ENCODE measurements around the gene ZSCAN5A. TPM values are rescaled to one million over a fixed set of nuclear protein-coding genes. Genes with fewer than 3 reads are reported as not detected.

Gene ZSCAN5A
- total and polyA plus RNA-seq, 10 of the 15 experiments (the other 5 are each of a cell fraction or from before 2014, with no cell fraction given), result 5.5 to 12.0 (median 8.7) TPM

DNA sequence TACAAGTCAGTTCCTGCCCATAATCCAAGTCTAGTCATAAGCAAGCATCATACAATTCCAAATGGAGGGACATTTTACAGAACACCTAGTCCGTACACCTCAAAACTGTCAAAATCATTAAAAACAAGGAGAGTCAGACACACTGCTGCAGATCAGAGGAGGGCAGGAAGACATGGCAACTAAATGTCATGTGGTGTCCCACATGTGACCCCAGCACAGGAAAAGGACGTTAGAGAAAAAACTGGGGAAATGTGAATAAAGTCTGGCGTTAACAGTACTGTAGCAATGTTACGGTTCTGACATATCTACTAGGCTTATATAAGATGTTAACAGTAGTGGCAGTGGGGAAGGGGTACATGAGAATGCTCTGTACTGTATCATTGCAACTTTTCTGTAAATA lies 2.3 kb downstream of the ZSCAN5A start:
- Histone ChIP-seq H3K79me2 (ENCODE audit: control insufficient read depth, insufficient read depth, low read length) (no peaks in the 10 kb centered on the region), H3K9me3 (replicated peaks; ENCODE audit: control insufficient read depth, insufficient read depth, low read length) (no peaks in the 10 kb centered on the region; the same call in 2 of the 3 replicates), H3K9ac (ENCODE audit: control insufficient read depth, insufficient read depth, low read length) (no peak overlapping the region), H3K4me2 (ENCODE audit: control insufficient read depth, insufficient read depth) (no peak overlapping the region), H3K36me3 (ENCODE audit: control insufficient read depth in 2 of 2, insufficient read depth in 2 of 2, low read length in 1 of 2) (peaks cover 0 to 3% of the 10 kb centered on the region in 2 experiments; a peak in 1 of 4 replicates), H3K27ac (ENCODE audit: control insufficient read depth, insufficient read depth) (no peak overlapping the region), H3K27me3 (replicated peaks in 1 of 2; ENCODE audit: control insufficient read depth in 2 of 2, insufficient read depth in 2 of 2, low read length in 1 of 2) (no peaks in the 10 kb centered on the region), H4K20me1 (ENCODE audit: control insufficient read depth, insufficient read depth) (no peaks in the 10 kb centered on the region), H3K4me3 (no peak overlapping the region), H2AFZ (ENCODE audit: control insufficient read depth, low read depth, low read length) (no peak overlapping the region), H3K4me1 (ENCODE audit: control insufficient read depth, insufficient read depth, low read length) (peaks cover 3% of the 10 kb centered on the region)
- DNase-seq (ENCODE audit: low read depth, low spot score), result no peak
- no peak for ATAC-seq
- ChIA-PET SMC1A (ENCODE audit: uncharacterized antibody, unreplicated experiment) (interaction anchor here (2.0 kb wide), 1 partner anchor 21 kb away, joined by 8 read pairs; no protein-coding TSS in a partner anchor), CTCF (interaction anchor here (7.2 to 10.4 kb wide), 2 partner anchors 21 to 60 kb away, joined by 65 to 88 read pairs; no protein-coding TSS in a partner anchor), RAD21 (ENCODE audit: unreplicated experiment) (interaction anchor here (1.3 to 3.7 kb wide), 2 partner anchors 21 to 59 kb away, joined by 3 to 16 read pairs; no protein-coding TSS in a partner anchor), POLR2A (no interaction called here)
- in situ Hi-C loops (cut with MboI) (loop anchor here (5.0 kb wide), 1 partner anchor 660 kb away; no protein-coding TSS in a partner anchor), intact Hi-C loops (cut with micrococcal nuclease; ENCODE audit: unreplicated experiment) (no loop called here)
- no TSS peak for BruUV-seq (replicated peaks)
- WGBS (ENCODE audit: insufficient coverage, insufficient replicate concordance, low lambda C conversion rate, missing lambda C conversion rate), result 94% methylated on average over 4 of the region's 4 CpGs
- no peak for FAIRE-seq
- no peak for TF ChIP-seq RBBP5 (conservative IDR thresholded peaks at IDR 0.05)
- TF ChIP-seq, protein P1, sequence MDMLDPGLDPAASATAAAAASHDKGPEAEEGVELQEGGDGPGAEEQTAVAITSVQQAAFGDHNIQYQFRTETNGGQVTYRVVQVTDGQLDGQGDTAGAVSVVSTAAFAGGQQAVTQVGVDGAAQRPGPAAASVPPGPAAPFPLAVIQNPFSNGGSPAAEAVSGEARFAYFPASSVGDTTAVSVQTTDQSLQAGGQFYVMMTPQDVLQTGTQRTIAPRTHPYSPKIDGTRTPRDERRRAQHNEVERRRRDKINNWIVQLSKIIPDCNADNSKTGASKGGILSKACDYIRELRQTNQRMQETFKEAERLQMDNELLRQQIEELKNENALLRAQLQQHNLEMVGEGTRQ (IDR thresholded peaks at IDR 0.05; ENCODE audit: borderline replicate concordance, low read depth, low read length), result peak; percentile 39; the same call in 1 of the 2 replicates
- TF ChIP-seq RAD51 (IDR thresholded peaks at IDR 0.05), result peak; percentile 86
- no peak for TF ChIP-seq RUNX3 (IDR thresholded peaks at IDR 0.05; ENCODE audit: low read length)
- no peak for TF ChIP-seq TAF1 (IDR thresholded peaks at IDR 0.05; ENCODE audit: borderline replicate concordance, low read depth, low read length)

DNA sequence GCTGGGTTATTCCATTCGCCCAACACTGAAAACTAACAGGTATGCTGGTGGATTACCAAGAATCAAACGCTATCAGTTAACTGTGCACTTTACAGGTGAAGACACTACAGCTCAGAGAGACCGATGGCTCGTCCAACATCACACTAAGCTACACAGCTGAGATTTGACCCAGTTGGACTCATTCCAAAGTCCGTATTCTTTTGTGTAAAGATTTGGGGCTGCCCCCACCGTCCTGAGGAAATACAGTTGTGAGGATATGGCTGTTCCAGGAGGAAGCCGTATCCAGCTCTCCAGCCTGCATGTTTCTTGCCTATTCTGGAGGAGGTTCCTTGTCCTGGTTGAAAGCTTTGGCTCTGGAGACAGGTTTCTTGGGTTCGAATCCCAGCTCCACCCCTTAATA lies 4.2 kb downstream of the ZSCAN5A start:
- FAIRE-seq (no peak), DNase-seq (ENCODE audit: low read depth, low spot score) (no peak), ATAC-seq (no peak)
- in situ Hi-C loops (cut with MboI), result loop anchor here (5.0 kb wide), 1 partner anchor 658 kb away; no protein-coding TSS in a partner anchor
- intact Hi-C loops (cut with micrococcal nuclease; ENCODE audit: unreplicated experiment), result no loop called here
- Histone ChIP-seq H4K20me1 (ENCODE audit: control insufficient read depth, insufficient read depth) (no peaks in the 10 kb centered on the region), H3K4me1 (ENCODE audit: control insufficient read depth, insufficient read depth, low read length) (peaks cover 3% of the 10 kb centered on the region), H3K79me2 (ENCODE audit: control insufficient read depth, insufficient read depth, low read length) (no peaks in the 10 kb centered on the region), H3K9ac (ENCODE audit: control insufficient read depth, insufficient read depth, low read length) (no peak overlapping the region), H3K4me2 (ENCODE audit: control insufficient read depth, insufficient read depth) (no peak overlapping the region), H3K27ac (ENCODE audit: control insufficient read depth, insufficient read depth) (no peak overlapping the region), H3K36me3 (ENCODE audit: control insufficient read depth in 2 of 2, insufficient read depth in 2 of 2, low read length in 1 of 2) (peaks cover 0 to 4% of the 10 kb centered on the region in 2 experiments; a peak in 1 of 4 replicates), H3K9me3 (replicated peaks; ENCODE audit: control insufficient read depth, insufficient read depth, low read length) (no peaks in the 10 kb centered on the region; the same call in 2 of the 3 replicates), H3K27me3 (replicated peaks in 1 of 2; ENCODE audit: control insufficient read depth in 2 of 2, insufficient read depth in 2 of 2, low read length in 1 of 2) (no peaks in the 10 kb centered on the region), H2AFZ (ENCODE audit: control insufficient read depth, low read depth, low read length) (no peak overlapping the region), H3K4me3 (no peak overlapping the region)
- RAD21 ChIA-PET (ENCODE audit: unreplicated experiment), result interaction anchor here (1.5 to 1.8 kb wide), 2 partner anchors 23 to 58 kb away, joined by 13 to 21 read pairs; no protein-coding TSS in a partner anchor
- POLR2A ChIA-PET, result no interaction called here
- CTCF ChIA-PET, result interaction anchor here (0.6 to 10.4 kb wide), 23 partner anchors 8 to 656 kb away, joined by 3 to 88 read pairs (median 5); partner anchors contain the start of gene ZNF787
- SMC1A ChIA-PET (ENCODE audit: uncharacterized antibody, unreplicated experiment), result interaction anchor here (0.8 to 1.8 kb wide), 2 partner anchors 23 to 244 kb away, joined by 3 to 10 read pairs; no protein-coding TSS in a partner anchor
- no peak for TF ChIP-seq RELA (IDR thresholded peaks at IDR 0.05; ENCODE audit: borderline replicate concordance, partially characterized antibody)
- TF ChIP-seq, protein P2, sequence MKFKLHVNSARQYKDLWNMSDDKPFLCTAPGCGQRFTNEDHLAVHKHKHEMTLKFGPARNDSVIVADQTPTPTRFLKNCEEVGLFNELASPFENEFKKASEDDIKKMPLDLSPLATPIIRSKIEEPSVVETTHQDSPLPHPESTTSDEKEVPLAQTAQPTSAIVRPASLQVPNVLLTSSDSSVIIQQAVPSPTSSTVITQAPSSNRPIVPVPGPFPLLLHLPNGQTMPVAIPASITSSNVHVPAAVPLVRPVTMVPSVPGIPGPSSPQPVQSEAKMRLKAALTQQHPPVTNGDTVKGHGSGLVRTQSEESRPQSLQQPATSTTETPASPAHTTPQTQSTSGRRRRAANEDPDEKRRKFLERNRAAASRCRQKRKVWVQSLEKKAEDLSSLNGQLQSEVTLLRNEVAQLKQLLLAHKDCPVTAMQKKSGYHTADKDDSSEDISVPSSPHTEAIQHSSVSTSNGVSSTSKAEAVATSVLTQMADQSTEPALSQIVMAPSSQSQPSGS (IDR thresholded peaks at IDR 0.05; ENCODE audit: low read length), result no peak
- no TSS peak for BruUV-seq (replicated peaks)
- WGBS (ENCODE audit: insufficient coverage, insufficient replicate concordance, low lambda C conversion rate, missing lambda C conversion rate), result 94% methylated on average over 8 of the region's 8 CpGs

All from GM12878 (cell line).